GM23338 (cell line): Measurements from ENCODE around the gene PSKH1. TPM values are rescaled to one million over a fixed set of nuclear protein-coding genes. Genes with fewer than 3 reads are reported as not detected.
A peak's percentile ranks its signal among the peaks of the same experiment; 100 is the strongest.

Experiments used
- ATAC-seq: fragments of 200-7000 bp; cut with Tn5 transposase; 3 replicates; pipeline ENCODE4 v1.9.1; 2020
- DNase-seq: peaks from one replicate; pipeline ENCODE4 v3.0.0-alpha.2; 2015; ENCODE audit warnings: low spot score
- H2AFZ ChIP-seq: fragments of 200-600 bp; sonication (generic); 2 replicates; pipeline ENCODE4 v1.8.0; 2016; ENCODE audit warnings: antibody characterized with exemption, mild to moderate bottlenecking, moderate library complexity
- H3F3A ChIP-seq: fragments of 200-600 bp; sonication (generic); replicated peaks from 2 replicates; pipeline ENCODE4 v1.8.0; 2017; ENCODE audit warnings: antibody characterized with exemption, mixed run types, low read depth
- H3K27ac ChIP-seq: fragments of 200-600 bp; sonication (generic); 2 replicates; pipeline ENCODE4 v1.6.1; 2016; ENCODE audit warnings: low read depth
- H3K27me3 ChIP-seq: fragments of 200-600 bp; sonication (generic); 2 replicates; pipeline ENCODE4 v1.8.0; 2016; ENCODE audit warnings: mild to moderate bottlenecking, mixed run types, moderate library complexity; ENCODE audit not compliant: insufficient read depth
- H3K36me3 ChIP-seq: fragments of 200-600 bp; sonication (generic); 2 replicates; pipeline ENCODE4 v1.8.0; 2016; ENCODE audit warnings: mild to moderate bottlenecking; ENCODE audit not compliant: insufficient read depth
- H3K4me1 ChIP-seq: fragments of 200-600 bp; sonication (generic); 2 replicates; pipeline ENCODE4 v1.8.0; 2016; ENCODE audit warnings: mild to moderate bottlenecking, moderate library complexity; ENCODE audit not compliant: insufficient read depth
- H3K4me2 ChIP-seq: fragments of 200-600 bp; sonication (generic); 2 replicates; pipeline ENCODE4 v1.7.1; 2017; ENCODE audit warnings: mixed run types
- H3K4me3 ChIP-seq: fragments of 200-600 bp; sonication (generic); 2 replicates; pipeline ENCODE4 v1.6.1; 2016; ENCODE audit warnings: mixed run types
- H3K79me2 ChIP-seq: fragments of 200-600 bp; sonication (generic); replicated peaks from 2 replicates; pipeline ENCODE4 v1.8.0; 2017; ENCODE audit warnings: mild to moderate bottlenecking; ENCODE audit not compliant: insufficient read depth
- H3K9me2 ChIP-seq: fragments of 200-600 bp; sonication (generic); 2 replicates; pipeline ENCODE4 v1.8.0; 2017; ENCODE audit not compliant: insufficient read depth
- H4K20me1 ChIP-seq: fragments of 200-600 bp; sonication (generic); replicated peaks from 2 replicates; pipeline ENCODE4 v1.8.0; 2017; ENCODE audit warnings: mild to moderate bottlenecking; ENCODE audit not compliant: insufficient read depth
- H3K27ac Mint-ChIP-seq: 2 replicates; pipeline ENCODE4 v1.8.0; 2020; ENCODE audit warnings: inconsistent platforms, mild to moderate bottlenecking, moderate library complexity, mixed read lengths
- H3K27me3 Mint-ChIP-seq: 3 replicates; pipeline ENCODE4 v1.8.0; 2022; ENCODE audit warnings: low read depth, mild to moderate bottlenecking, moderate library complexity, mixed read lengths, inconsistent platforms; ENCODE audit not compliant: insufficient read depth, poor library complexity
- H3K36me3 Mint-ChIP-seq: 3 replicates; pipeline ENCODE4 v1.8.0; 2021; ENCODE audit warnings: low read depth, mild to moderate bottlenecking, inconsistent platforms, moderate library complexity, mixed read lengths
- H3K4me1 Mint-ChIP-seq: 3 replicates; pipeline ENCODE4 v1.8.0; 2020; ENCODE audit warnings: mild to moderate bottlenecking, inconsistent platforms, mixed read lengths
- H3K4me3 Mint-ChIP-seq: 3 replicates; pipeline ENCODE4 v1.8.0; 2021; ENCODE audit warnings: moderate library complexity, mild to moderate bottlenecking, inconsistent platforms, mixed read lengths
- H3K9me3 Mint-ChIP-seq: 3 replicates; pipeline ENCODE4 v1.8.0; 2020; ENCODE audit warnings: moderate library complexity, mild to moderate bottlenecking, inconsistent platforms, mixed read lengths
- CREB1 ChIP-seq: fragments of 250-450 bp; sonication (Bioruptor Pico); IDR thresholded peaks from 2 replicates; pipeline ENCODE4 v1.5.0; 2020; ENCODE audit warnings: low read depth, mild to moderate bottlenecking, moderate library complexity
- EZH2 ChIP-seq: fragments of 200-600 bp; sonication (generic); IDR thresholded peaks from one replicate; pipeline ENCODE4 v1.8.0; 2017; ENCODE audit warnings: antibody characterized with exemption, mild to moderate bottlenecking, low read depth; ENCODE audit not compliant: unreplicated experiment
- EZH2phosphoT487 ChIP-seq: fragments of 200-600 bp; sonication (generic); IDR thresholded peaks from one replicate; pipeline ENCODE4 v1.8.1; 2018; ENCODE audit warnings: antibody characterized with exemption; ENCODE audit not compliant: unreplicated experiment
- JUNB ChIP-seq: IDR thresholded peaks from one replicate; pipeline ENCODE4 v1.6.1; 2016; ENCODE audit warnings: antibody characterized with exemption; ENCODE audit not compliant: unreplicated experiment
- POLR2AphosphoS5 ChIP-seq: IDR thresholded peaks from 2 replicates; pipeline ENCODE4 v1.6.1; 2016; ENCODE audit warnings: antibody characterized with exemption, low read depth
- ZNF114 ChIP-seq: fragments of 250-450 bp; sonication (Bioruptor Pico); IDR thresholded peaks from 2 replicates; pipeline ENCODE4 v1.5.0; 2020; ENCODE audit warnings: mild to moderate bottlenecking, moderate library complexity
- ZNF331 ChIP-seq: fragments of 250-450 bp; sonication (Bioruptor Pico); IDR thresholded peaks from 2 replicates; pipeline ENCODE4 v1.5.0; 2020; ENCODE audit warnings: low read depth, mild to moderate bottlenecking, moderate library complexity
- ZNF462 ChIP-seq: fragments of 250-450 bp; sonication (Bioruptor Pico); IDR thresholded peaks from 2 replicates; pipeline ENCODE4 v1.5.0; 2020; ENCODE audit warnings: mild to moderate bottlenecking, moderate library complexity
- polyA plus RNA-seq: library from polyadenylated mRNA; unstranded; fragments of >200 nt; fragmentation: Nextera tagmentation; extraction: Ambion mirVana; gene quantifications from 2 replicates; pipeline ENCODE4 v1.2.1, GENCODE V29; 2016
- total RNA-seq: library from RNA; depleted of rRNA; stranded (reverse); fragments of >200 nt; shearing (Covaris generic); gene quantifications from 2 replicates; pipeline ENCODE4 v1.2.3, GENCODE V29; 2014
- TF ChIP-seq, protein P1 (sequence below): IDR thresholded peaks from 2 replicates; pipeline ENCODE4 v1.6.1; 2016; ENCODE audit warnings: antibody characterized with exemption
- TF ChIP-seq, protein P2 (sequence below): IDR thresholded peaks from one replicate; pipeline ENCODE4 v1.6.1; 2018; ENCODE audit warnings: antibody characterized with exemption; ENCODE audit not compliant: unreplicated experiment

The PSKH1 gene
- total and polyA plus RNA-seq, 2 experiments from 2014 or later: 14.3 to 23.9 TPM

DNA sequence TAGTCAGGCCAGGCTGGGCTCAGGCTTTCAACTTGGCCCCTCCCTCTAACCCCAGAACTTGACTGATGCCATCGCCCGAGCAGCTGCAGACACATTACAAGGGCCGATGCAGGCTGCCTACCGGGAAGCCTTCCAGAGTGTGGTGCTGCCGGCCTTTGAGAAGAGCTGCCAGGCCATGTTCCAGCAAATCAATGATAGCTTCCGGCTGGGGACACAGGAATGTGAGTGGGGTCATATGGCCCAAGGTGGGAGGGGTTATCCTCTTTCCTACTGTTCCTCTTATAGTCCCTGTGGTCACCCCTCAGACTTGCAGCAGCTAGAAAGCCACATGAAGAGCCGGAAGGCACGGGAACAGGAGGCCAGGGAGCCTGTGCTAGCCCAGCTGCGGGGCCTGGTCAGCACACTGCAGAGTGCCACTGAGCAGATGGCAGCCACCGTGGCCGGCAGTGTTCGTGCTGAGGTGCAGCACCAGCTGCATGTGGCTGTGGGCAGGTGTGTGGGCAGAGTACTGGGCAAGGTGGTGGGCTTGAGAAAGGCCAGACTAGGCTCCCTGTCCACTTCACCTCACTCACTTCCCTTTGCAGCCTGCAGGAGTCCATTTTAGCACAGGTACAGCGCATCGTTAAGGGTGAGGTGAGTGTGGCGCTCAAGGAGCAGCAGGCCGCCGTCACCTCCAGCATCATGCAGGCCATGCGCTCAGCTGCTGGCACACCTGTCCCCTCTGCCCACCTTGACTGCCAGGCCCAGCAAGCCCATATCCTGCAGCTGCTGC lies 10.5 kb upstream of the PSKH1 start (continued):
- no peak for TF ChIP-seq ZNF462
- no peak for TF ChIP-seq EZH2
- TF ChIP-seq POLR2AphosphoS5: no peak
- TF ChIP-seq CREB1 (CRISPR knock-in tag): no peak
- TF ChIP-seq, protein P1, sequence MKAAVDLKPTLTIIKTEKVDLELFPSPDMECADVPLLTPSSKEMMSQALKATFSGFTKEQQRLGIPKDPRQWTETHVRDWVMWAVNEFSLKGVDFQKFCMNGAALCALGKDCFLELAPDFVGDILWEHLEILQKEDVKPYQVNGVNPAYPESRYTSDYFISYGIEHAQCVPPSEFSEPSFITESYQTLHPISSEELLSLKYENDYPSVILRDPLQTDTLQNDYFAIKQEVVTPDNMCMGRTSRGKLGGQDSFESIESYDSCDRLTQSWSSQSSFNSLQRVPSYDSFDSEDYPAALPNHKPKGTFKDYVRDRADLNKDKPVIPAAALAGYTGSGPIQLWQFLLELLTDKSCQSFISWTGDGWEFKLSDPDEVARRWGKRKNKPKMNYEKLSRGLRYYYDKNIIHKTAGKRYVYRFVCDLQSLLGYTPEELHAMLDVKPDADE: no peak

DNA sequence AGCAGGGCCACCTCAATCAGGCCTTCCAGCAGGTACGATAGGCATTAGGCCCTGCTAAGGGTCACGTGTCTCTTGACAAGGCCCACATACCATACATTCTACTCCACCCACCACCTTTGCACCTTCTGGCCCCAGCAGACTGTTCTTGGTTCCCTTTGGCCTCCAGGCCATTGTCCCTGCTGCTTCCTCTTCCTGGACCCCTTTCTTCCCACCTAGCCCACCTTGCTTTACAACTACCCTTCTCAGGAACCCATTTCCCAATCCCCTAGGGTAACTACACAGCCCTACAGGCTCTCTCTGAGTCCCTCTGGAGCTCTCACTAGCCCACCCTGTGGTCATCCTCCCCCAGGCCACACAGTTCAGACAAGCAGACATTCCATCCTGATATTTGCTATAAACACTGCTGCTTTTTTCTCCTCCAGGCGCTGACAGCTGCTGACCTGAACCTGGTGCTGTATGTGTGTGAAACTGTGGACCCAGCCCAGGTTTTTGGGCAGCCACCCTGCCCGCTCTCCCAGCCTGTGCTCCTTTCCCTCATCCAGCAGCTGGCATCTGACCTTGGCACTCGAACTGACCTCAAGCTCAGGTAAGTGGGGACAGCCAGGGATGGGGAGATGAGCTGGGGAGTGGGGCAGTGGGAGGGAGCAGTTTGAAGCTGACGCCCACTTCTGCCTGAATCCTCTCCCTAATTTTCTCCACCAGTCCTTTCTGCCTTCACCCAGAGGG lies 9.7 kb upstream of the PSKH1 start:
- Histone ChIP-seq H3K27me3 (no peaks in the 10 kb centered on the region), H3K4me1 (peaks cover 26% of the 10 kb centered on the region), H3K4me2 (no peak overlapping the region), H3F3A (peaks cover 26% of the 10 kb centered on the region; the same call in 1 of the 2 replicates), H2AFZ (no peak overlapping the region), H3K27ac (peak overlapping the region; percentile 76; the same call in 1 of the 2 replicates), H3K4me3 (no peak overlapping the region), H4K20me1 (no peaks in the 10 kb centered on the region; the same call in 1 of the 2 replicates), H3K9me2 (no peaks in the 10 kb centered on the region), H3K79me2 (no peaks in the 10 kb centered on the region), H3K36me3 (peaks cover 11% of the 10 kb centered on the region; the same call in 1 of the 2 replicates)
- Mint-ChIP-seq H3K27me3 (peaks cover 20% of the 10 kb centered on the region), H3K4me1 (peaks cover 22% of the 10 kb centered on the region), H3K27ac (no peak overlapping the region; the same call in 1 of the 2 replicates), H3K4me3 (no peak overlapping the region; the same call in 2 of the 3 replicates), H3K9me3 (no peaks in the 10 kb centered on the region; the same call in 2 of the 3 replicates), H3K36me3 (peaks cover 45% of the 10 kb centered on the region)
- no peak for DNase-seq
- no peak for ATAC-seq
- TF ChIP-seq ZNF331 (CRISPR knock-in tag) (no peak), CREB1 (CRISPR knock-in tag) (no peak), EZH2phosphoT487 (no peak), ZNF114 (no peak), EZH2 (no peak), JUNB (no peak)
- TF ChIP-seq, protein P2, sequence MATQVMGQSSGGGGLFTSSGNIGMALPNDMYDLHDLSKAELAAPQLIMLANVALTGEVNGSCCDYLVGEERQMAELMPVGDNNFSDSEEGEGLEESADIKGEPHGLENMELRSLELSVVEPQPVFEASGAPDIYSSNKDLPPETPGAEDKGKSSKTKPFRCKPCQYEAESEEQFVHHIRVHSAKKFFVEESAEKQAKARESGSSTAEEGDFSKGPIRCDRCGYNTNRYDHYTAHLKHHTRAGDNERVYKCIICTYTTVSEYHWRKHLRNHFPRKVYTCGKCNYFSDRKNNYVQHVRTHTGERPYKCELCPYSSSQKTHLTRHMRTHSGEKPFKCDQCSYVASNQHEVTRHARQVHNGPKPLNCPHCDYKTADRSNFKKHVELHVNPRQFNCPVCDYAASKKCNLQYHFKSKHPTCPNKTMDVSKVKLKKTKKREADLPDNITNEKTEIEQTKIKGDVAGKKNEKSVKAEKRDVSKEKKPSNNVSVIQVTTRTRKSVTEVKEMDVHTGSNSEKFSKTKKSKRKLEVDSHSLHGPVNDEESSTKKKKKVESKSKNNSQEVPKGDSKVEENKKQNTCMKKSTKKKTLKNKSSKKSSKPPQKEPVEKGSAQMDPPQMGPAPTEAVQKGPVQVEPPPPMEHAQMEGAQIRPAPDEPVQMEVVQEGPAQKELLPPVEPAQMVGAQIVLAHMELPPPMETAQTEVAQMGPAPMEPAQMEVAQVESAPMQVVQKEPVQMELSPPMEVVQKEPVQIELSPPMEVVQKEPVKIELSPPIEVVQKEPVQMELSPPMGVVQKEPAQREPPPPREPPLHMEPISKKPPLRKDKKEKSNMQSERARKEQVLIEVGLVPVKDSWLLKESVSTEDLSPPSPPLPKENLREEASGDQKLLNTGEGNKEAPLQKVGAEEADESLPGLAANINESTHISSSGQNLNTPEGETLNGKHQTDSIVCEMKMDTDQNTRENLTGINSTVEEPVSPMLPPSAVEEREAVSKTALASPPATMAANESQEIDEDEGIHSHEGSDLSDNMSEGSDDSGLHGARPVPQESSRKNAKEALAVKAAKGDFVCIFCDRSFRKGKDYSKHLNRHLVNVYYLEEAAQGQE: no peak
- TF ChIP-seq, protein P1: no peak
